Activated T-cell treated with anti-CD3 and anti-CD28 coated beads, Interleukin-2, amount 50 U/mL, for 72 hours (primary cell): Measurements from ENCODE around the gene CACNA1C. TPM values are rescaled to one million over a fixed set of nuclear protein-coding genes. Genes with fewer than 3 reads are reported as not detected.

ENCODE experiments used
- ATAC-seq, 2 donors: fragments of 150-1000 bp; cut with Tn5 transposase; replicated peaks in 1 of 2; 2 replicates each; pipeline ENCODE4 v1.10.0; 2021; ENCODE audit warnings: moderate library complexity in 2 of 2, mild to moderate bottlenecking in 1 of 2
- DNase-seq, 2 donors: peaks; one replicate each; pipeline ENCODE4 v3.0.0; 2021 to 2022; ENCODE audit warnings: mixed read lengths in 1 of 2
- H3K27ac Mint-ChIP-seq: one replicate; pipeline ENCODE4 v1.8.0; 2022; ENCODE audit warnings: mild to moderate bottlenecking, moderate library complexity, mixed read lengths
- H3K27me3 Mint-ChIP-seq: one replicate; pipeline ENCODE4 v1.8.0; 2022; ENCODE audit warnings: low read depth, mixed read lengths
- H3K36me3 Mint-ChIP-seq, 2 donors: one replicate each; pipeline ENCODE4 v1.8.0; 2022; ENCODE audit warnings: mixed read lengths in 2 of 2, mild to moderate bottlenecking in 1 of 2; ENCODE audit not compliant: insufficient read depth in 2 of 2
- H3K4me1 Mint-ChIP-seq: one replicate; pipeline ENCODE4 v1.8.0; 2022; ENCODE audit warnings: low read depth, mixed read lengths
- H3K4me3 Mint-ChIP-seq, 2 donors: one replicate each; pipeline ENCODE4 v1.8.0; 2022; ENCODE audit warnings: mild to moderate bottlenecking in 2 of 2, mixed read lengths in 2 of 2, moderate library complexity in 2 of 2
- H3K9me3 Mint-ChIP-seq, 2 donors: one replicate each; pipeline ENCODE4 v1.8.0; 2022; ENCODE audit warnings: mixed read lengths in 2 of 2
- total RNA-seq, 2 donors: library from RNA; stranded (reverse); gene quantifications; one replicate each; pipeline ENCODE4 v1.2.3, GENCODE V29; 2022

CACNA1C gene
- total RNA-seq, 2 donors from 2014 or later: 0.14 to 0.21 TPM

- Mint-ChIP-seq H3K27me3 (peaks cover 23% of the 10 kb centered on the region), H3K27ac (no peak overlapping the region), H3K4me3 (no peak overlapping the region), H3K4me1 (no peaks in the 10 kb centered on the region), H3K9me3 (no peaks in the 10 kb centered on the region), H3K36me3 (no peaks in the 10 kb centered on the region)
- DNase-seq (no peak), ATAC-seq (no peak)
These were observed 525.4 kb downstream of the CACNA1C start for GRCh38 chr12:2578211-2578610.

- ATAC-seq: no peak
- Mint-ChIP-seq H3K4me1 (no peaks in the 10 kb centered on the region), H3K9me3 (no peaks in the 10 kb centered on the region), H3K27ac (no peak overlapping the region), H3K4me3 (no peak overlapping the region), H3K36me3 (no peaks in the 10 kb centered on the region), H3K27me3 (peaks cover 23% of the 10 kb centered on the region)
- no peak for DNase-seq
These were observed 526.0 kb downstream of the CACNA1C start for GRCh38 chr12:2578772-2579171.

GRCh38 chr12:2580821-2581220 is 528.0 kb downstream of the CACNA1C start:
- ATAC-seq: peak in 1 of 2 donors; percentile 50

GRCh38 chr12:2581293-2582045 is 528.7 kb downstream of the CACNA1C start:
- Mint-ChIP-seq H3K4me1 (no peaks in the 10 kb centered on the region), H3K27me3 (peaks cover 43% of the 10 kb centered on the region), H3K36me3 (no peaks in the 10 kb centered on the region), H3K4me3 (no peak overlapping the region), H3K27ac (no peak overlapping the region), H3K9me3 (no peaks in the 10 kb centered on the region)
- ATAC-seq (no peak), DNase-seq (no peak)

More at GRCh38 chr12:2580821-2581220, 528.0 kb downstream of the CACNA1C start:
- no peaks in the 10 kb centered on the region for H3K36me3 Mint-ChIP-seq
- no peak overlapping the region for H3K4me3 Mint-ChIP-seq
- no peak overlapping the region for H3K27ac Mint-ChIP-seq
- no peaks in the 10 kb centered on the region for H3K9me3 Mint-ChIP-seq
- no peak for DNase-seq
- H3K4me1 Mint-ChIP-seq: no peaks in the 10 kb centered on the region
- H3K27me3 Mint-ChIP-seq: peaks cover 38% of the 10 kb centered on the region

- Mint-ChIP-seq H3K27me3 (peaks cover 48% of the 10 kb centered on the region), H3K4me3 (no peak overlapping the region), H3K36me3 (no peaks in the 10 kb centered on the region), H3K9me3 (no peaks in the 10 kb centered on the region), H3K4me1 (no peaks in the 10 kb centered on the region), H3K27ac (no peak overlapping the region)
- no peak for DNase-seq
- no peak for ATAC-seq
These were observed 529.8 kb downstream of the CACNA1C start for GRCh38 chr12:2582631-2583030.

- Mint-ChIP-seq H3K9me3 (no peaks in the 10 kb centered on the region), H3K27ac (no peak overlapping the region), H3K4me1 (no peaks in the 10 kb centered on the region), H3K4me3 (no peak overlapping the region), H3K36me3 (no peaks in the 10 kb centered on the region), H3K27me3 (peaks cover 52% of the 10 kb centered on the region)
- ATAC-seq: peak; percentile 86 to 89
- peak; percentile 66 to 81 for DNase-seq
These were observed 530.3 kb downstream of the CACNA1C start for GRCh38 chr12:2583091-2583497.

GRCh38 chr12:2583642-2584401 is 531.0 kb downstream of the CACNA1C start:
- Mint-ChIP-seq H3K27me3 (peaks cover 60% of the 10 kb centered on the region), H3K4me1 (no peaks in the 10 kb centered on the region), H3K9me3 (no peaks in the 10 kb centered on the region), H3K27ac (no peak overlapping the region), H3K36me3 (no peaks in the 10 kb centered on the region), H3K4me3 (no peak overlapping the region)
- no peak for DNase-seq
- ATAC-seq: no peak

- Mint-ChIP-seq H3K9me3 (peaks cover 0 to 2% of the 10 kb centered on the region in 2 donors), H3K36me3 (no peaks in the 10 kb centered on the region), H3K4me1 (no peaks in the 10 kb centered on the region), H3K27me3 (peaks cover 65% of the 10 kb centered on the region), H3K4me3 (no peak overlapping the region), H3K27ac (no peak overlapping the region)
- DNase-seq (no peak), ATAC-seq (no peak)
These were observed 533.6 kb downstream of the CACNA1C start for GRCh38 chr12:2586156-2587038.

- ATAC-seq (no peak), DNase-seq (no peak)
- H3K27ac Mint-ChIP-seq: no peak overlapping the region
- H3K9me3 Mint-ChIP-seq: peaks cover 0 to 2% of the 10 kb centered on the region in 2 donors
- H3K36me3 Mint-ChIP-seq: no peaks in the 10 kb centered on the region
- H3K4me1 Mint-ChIP-seq: no peaks in the 10 kb centered on the region
- H3K4me3 Mint-ChIP-seq: no peak overlapping the region
- H3K27me3 Mint-ChIP-seq: peaks cover 52% of the 10 kb centered on the region
These were observed 535.6 kb downstream of the CACNA1C start for GRCh38 chr12:2588345-2588744.

- H3K27me3 Mint-ChIP-seq: peaks cover 43% of the 10 kb centered on the region
- H3K9me3 Mint-ChIP-seq: peaks cover 3 to 4% of the 10 kb centered on the region in 2 donors
- no peak overlapping the region for H3K27ac Mint-ChIP-seq
- H3K36me3 Mint-ChIP-seq: peaks cover 2% of the 10 kb centered on the region in 2 donors
- DNase-seq (no peak), ATAC-seq (no peak)
- H3K4me3 Mint-ChIP-seq: no peak overlapping the region
- H3K4me1 Mint-ChIP-seq: no peaks in the 10 kb centered on the region
These were observed 536.6 kb downstream of the CACNA1C start for GRCh38 chr12:2589381-2589780.

GRCh38 chr12:2593045-2593444 is 540.3 kb downstream of the CACNA1C start:
- H3K27me3 Mint-ChIP-seq: peaks cover 23% of the 10 kb centered on the region
- no peak for ATAC-seq
- no peak overlapping the region for H3K4me3 Mint-ChIP-seq
- H3K4me1 Mint-ChIP-seq: no peaks in the 10 kb centered on the region
- H3K36me3 Mint-ChIP-seq: peaks cover 2% of the 10 kb centered on the region in 2 donors
- no peak overlapping the region for H3K27ac Mint-ChIP-seq
- peaks cover 5 to 7% of the 10 kb centered on the region in 2 donors for H3K9me3 Mint-ChIP-seq
- DNase-seq: no peak

- no peak overlapping the region for H3K4me3 Mint-ChIP-seq
- peaks cover 2% of the 10 kb centered on the region in 2 donors for H3K36me3 Mint-ChIP-seq
- DNase-seq: no peak
- ATAC-seq: no peak
- H3K9me3 Mint-ChIP-seq: peaks cover 5% of the 10 kb centered on the region in 2 donors
- no peak overlapping the region for H3K27ac Mint-ChIP-seq
- H3K4me1 Mint-ChIP-seq: no peaks in the 10 kb centered on the region
- peaks cover 9% of the 10 kb centered on the region for H3K27me3 Mint-ChIP-seq
These were observed 543.7 kb downstream of the CACNA1C start for GRCh38 chr12:2596441-2596840.

GRCh38 chr12:2605301-2605700 is 552.5 kb downstream of the CACNA1C start:
- no peak for DNase-seq
- Mint-ChIP-seq H3K36me3 (no peaks in the 10 kb centered on the region), H3K27me3 (peaks cover 29% of the 10 kb centered on the region), H3K4me3 (no peak overlapping the region), H3K9me3 (no peaks in the 10 kb centered on the region), H3K27ac (no peak overlapping the region), H3K4me1 (peaks cover 12% of the 10 kb centered on the region)
- ATAC-seq: no peak
